NCI-H2171 treated with DMSO at 0.1 percent for 48 hours (cell line): ENCODE measurements around the gene NAA38.
A peak's percentile ranks its signal among the peaks of the same experiment; 100 is the strongest.

Source experiments
- DNase-seq: peaks from one replicate; lab custom pipeline; 2025; lab: John Stamatoyannopoulos, UW

The NAA38 gene

GRCh38 chr17:7852919-7853690 lies 4.3 kb downstream of the NAA38 start:
- no peak for DNase-seq

- DNase-seq: no peak
Measured at GRCh38 chr17:7852262-7852670, 5.1 kb downstream of the NAA38 start.

DNA sequence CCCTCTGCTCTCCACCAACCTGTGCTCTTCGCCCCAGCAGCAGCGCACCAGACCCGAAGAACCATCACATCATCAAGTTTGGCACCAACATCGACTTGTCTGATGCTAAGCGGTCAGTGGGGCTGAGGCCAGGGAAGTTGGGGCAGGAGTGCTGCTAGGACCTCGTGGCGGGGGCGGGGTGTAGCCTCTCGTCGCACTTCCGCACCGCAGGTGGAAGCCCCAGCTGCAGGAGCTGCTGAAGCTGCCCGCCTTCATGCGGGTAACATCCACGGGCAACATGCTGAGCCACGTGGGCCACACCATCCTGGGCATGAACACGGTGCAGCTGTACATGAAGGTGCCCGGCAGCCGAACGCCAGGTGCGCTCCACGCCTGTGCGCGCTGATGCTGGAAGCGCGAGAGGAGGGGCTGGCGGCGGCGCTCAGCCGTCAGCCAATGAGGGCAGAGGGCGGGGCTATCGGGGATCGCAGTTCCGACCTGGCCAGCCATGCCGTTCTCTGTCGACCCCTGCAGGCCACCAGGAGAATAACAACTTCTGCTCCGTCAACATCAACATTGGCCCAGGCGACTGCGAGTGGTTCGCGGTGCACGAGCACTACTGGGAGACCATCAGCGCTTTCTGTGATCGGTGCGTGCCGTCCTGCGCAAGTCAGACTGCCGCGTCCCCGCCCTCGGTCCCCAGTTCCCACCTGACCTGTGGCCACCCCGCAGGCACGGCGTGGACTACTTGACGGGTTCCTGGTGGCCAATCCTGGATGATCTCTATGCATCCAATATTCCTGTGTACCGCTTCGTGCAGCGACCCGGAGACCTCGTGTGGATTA lies 5.7 kb downstream of the NAA38 start:
- peak; percentile 92 for DNase-seq

DNA sequence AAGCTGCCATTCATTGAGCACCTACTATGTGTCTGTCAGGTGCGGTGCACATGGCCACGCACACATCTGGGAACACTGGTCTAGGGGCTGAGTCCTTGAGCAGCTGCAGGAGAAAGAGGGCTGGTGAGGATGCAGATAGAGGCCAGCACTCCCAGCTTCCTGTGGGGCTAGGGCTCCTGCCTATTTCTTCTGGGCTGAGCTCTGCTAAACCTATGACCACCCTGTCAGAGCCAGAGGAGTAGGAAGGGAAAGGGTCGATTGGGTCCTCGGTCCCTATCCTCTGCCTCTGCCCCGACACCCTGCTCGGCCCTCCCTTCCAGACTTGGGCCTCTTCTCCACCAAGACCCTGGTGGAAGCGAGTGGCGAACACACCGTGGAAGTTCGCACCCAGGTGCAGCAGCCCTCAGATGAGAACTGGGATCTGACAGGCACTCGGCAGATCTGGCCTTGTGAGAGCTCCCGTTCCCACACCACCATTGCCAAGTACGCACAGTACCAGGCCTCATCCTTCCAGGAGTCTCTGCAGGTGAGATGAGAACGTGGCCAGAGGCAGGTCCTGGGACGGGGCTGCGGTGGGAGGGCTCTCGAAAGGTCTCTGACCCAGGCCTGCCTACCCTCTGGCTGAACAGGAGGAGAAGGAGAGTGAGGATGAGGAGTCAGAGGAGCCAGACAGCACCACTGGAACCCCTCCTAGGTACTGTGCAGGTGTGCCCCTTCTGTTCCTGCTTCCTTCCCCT lies 6.5 kb downstream of the NAA38 start:
- DNase-seq: no peak

- DNase-seq: no peak
Measured at GRCh38 chr17:7849751-7850504, 7.4 kb downstream of the NAA38 start.

DNA sequence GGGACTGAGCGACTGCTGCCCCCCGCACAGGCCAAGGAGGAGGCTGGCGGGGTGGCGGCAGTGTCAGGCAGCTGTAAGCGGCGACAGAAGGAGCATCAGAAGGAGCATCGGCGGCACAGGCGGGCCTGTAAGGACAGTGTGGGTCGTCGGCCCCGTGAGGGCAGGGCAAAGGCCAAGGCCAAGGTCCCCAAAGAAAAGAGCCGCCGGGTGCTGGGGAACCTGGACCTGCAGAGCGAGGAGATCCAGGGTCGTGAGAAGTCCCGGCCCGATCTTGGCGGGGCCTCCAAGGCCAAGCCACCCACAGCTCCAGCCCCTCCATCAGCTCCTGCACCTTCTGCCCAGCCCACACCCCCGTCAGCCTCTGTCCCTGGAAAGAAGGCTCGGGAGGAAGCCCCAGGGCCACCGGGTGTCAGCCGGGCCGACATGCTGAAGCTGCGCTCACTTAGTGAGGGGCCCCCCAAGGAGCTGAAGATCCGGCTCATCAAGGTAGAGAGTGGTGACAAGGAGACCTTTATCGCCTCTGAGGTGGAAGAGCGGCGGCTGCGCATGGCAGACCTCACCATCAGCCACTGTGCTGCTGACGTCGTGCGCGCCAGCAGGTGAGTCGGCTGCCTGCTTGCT lies 8.1 kb downstream of the NAA38 start:
- DNase-seq: no peak

DNA sequence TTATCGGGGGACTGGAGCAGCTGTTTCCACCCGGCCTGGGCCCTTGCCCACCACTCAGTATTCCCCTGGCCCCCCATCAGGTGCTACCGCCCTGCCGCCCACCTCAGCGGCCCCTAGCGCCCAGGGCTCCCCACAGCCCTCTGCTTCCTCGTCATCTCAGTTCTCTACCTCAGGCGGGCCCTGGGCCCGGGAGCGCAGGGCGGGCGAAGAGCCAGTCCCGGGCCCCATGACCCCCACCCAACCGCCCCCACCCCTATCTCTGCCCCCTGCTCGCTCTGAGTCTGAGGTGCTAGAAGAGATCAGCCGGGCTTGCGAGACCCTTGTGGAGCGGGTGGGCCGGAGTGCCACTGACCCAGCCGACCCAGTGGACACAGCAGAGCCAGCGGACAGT lies 8.6 kb downstream of the NAA38 start:
- DNase-seq: no peak

DNA sequence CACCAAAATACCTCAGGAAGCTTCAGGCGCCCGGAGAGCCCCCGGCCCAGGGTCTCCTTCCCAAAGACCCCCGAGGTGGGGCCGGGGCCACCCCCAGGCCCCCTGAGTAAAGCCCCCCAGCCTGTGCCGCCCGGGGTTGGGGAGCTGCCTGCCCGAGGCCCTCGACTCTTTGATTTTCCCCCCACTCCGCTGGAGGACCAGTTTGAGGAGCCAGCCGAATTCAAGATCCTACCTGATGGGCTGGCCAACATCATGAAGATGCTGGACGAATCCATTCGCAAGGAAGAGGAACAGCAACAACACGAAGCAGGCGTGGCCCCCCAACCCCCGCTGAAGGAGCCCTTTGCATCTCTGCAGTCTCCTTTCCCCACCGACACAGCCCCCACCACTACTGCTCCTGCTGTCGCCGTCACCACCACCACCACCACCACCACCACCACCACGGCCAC lies 9.2 kb downstream of the NAA38 start:
- DNase-seq: no peak

DNA sequence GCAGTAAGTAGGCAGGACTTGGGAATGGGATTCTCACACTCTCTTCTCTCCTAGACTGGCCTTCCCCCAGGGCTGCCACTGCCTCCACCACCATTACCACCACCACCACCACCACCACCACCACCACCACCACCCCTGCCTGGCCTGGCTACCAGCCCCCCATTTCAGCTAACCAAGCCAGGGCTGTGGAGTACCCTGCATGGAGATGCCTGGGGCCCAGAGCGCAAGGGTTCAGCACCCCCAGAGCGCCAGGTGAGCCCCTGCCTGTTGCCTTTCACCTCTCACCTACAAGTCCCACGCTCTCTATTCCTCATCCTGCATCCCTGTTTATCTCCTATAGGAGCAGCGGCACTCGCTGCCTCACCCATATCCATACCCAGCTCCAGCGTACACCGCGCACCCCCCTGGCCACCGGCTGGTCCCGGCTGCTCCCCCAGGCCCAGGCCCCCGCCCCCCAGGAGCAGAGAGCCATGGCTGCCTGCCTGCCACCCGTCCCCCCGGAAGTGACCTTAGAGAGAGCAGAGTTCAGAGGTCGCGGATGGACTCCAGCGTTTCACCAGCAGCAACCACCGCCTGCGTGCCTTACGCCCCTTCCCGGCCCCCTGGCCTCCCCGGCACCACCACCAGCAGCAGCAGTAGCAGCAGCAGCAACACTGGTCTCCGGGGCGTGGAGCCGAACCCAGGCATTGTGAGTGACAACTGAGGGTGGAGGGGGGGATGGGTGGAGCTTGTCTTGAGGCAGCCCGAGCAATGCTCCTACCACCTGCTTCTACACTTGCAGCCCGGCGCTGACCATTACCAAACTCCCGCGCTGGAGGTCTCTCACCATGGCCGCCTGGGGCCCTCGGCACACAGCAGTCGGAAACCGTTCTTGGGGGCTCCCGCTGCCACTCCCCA lies 10.3 kb downstream of the NAA38 start:
- DNase-seq: no peak

- DNase-seq: no peak
Measured at GRCh38 chr17:7846063-7846735, 11.2 kb downstream of the NAA38 start.

GRCh38 chr17:7845359-7846062 lies 11.8 kb downstream of the NAA38 start:
- DNase-seq: no peak

- DNase-seq: peak; percentile 86
Measured at GRCh38 chr17:7844292-7845154, 12.8 kb downstream of the NAA38 start.

DNA sequence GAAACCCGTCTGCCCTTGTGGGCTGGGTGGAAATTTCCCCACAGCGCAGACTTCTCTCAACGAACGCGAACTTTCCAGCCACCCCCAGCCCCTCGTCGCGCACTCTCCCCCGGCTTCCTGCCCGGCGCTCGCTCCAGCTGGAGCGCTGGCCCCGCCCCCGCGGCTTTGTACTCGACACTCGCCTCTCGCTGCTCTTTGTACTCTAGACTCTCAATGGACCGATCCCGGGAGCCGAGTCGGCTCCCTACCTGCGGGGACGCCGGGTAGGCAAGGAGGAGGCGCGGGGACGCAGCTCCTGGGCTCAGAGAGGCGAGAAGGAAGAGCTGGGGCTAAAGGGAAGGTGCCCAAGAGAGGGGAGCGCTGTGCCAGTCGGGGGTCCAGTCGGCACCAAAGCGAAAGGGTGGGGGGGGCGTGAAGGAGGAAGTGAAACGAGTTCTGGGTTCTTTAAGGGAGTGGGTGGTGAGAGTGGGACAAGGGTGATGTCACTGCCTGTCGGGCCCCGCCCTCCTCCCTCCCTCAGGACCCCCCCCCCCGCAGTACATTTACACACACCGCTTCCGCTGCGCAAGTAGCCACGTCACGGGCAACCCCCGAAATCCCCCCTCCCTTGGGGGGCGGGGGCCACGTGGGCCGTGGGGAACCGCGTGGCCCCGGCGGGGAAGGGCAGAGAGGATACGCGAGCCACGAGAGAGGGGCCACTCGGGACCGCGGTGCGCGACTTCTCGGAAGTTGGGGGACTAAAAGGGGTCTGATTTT lies 13.6 kb downstream of the NAA38 start:
- peak; percentile 63 for DNase-seq

GRCh38 chr17:7843257-7843535 lies 14.2 kb downstream of the NAA38 start:
- no peak for DNase-seq

DNA sequence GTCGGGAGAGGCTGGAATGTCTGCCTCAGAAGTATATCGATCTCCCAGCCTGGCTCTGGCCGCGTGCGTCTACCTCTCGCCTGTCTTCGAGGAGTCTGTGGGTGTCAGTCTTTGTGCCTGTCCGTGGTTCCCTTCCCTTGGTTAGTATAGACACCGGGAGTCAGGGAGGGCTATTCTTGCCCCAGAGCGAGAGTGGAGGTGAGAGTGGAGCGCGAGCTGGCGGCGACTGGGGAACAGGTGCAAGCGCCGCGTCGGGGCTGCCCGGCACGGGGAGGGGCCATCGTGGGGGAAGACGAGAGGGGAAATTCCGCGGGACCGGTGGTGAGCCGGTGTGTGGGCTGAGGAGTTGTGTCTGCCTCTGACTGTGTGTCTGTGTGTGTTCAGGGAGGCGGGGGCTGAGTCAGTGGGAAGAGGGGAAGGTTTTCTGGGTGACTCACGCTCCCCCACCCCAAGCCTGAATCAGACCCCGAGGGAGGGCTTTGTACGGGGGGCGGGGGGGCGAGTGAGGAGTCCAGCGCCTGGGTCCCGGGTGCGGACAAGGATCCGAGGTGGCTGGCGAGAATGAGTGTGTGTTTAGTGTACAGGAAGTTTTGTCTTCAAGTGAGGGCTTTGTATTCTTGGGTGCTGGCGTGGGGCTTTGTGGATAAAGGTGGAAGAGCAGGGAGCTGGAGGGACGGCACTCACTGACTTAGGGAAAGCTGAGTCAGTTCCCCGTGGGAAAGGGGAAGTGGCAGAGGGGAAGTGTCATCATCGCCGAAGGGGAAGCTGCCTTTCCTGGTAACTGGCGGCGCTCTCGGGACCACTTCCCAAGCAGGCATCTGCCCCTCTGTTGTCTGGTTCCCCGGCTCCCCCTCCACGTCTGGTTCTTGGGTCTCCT lies 14.7 kb downstream of the NAA38 start:
- DNase-seq: peak; percentile 60

DNA sequence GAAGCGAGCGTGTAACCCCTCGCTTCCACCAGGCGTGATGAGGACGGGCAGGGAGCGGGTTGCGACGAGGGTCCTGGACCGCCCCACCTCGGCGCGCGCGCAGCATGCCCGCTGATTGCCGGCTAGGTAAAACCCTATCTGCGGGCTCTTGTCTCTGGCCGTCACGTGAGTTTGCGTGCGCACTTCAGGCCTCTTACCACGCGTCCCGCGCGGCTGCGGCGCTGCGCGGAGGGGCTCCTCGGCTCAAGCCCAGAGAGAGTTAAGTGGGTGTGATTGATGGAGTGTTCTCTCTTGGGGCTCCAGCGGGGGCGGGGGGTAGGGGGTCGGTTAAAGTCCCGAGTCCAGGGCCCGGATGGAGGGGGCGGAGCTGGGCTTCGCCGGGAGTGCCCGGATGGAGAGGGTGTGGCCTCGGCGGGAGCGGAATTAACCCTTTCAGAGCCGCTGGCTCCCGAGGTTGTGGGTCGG lies 15.4 kb downstream of the NAA38 start:
- DNase-seq: peak; percentile 90
